NCI-H2107 (cell line): ENCODE data around the gene MAGT1.
"Not testable (repeated sequence)": the region's sequence is repeated elsewhere in the genome, so short reads cannot be mapped to it uniquely, and the experiment has no call there.

Source experiments
- DNase-seq: peaks from one replicate; lab custom pipeline; 2025; lab: John Stamatoyannopoulos, UW

MAGT1 gene

GRCh38 chrX:77831544-77831943, 63.7 kb downstream of the MAGT1 start:
- DNase-seq = not testable (repeated sequence)

GRCh38 chrX:77821989-77822388, 73.2 kb downstream of the MAGT1 start:
- DNase-seq = not testable (repeated sequence)

GRCh38 chrX:77820091-77820727, 75.0 kb downstream of the MAGT1 start:
- DNase-seq = no peak

GRCh38 chrX:77814210-77814609, 81.0 kb downstream of the MAGT1 start:
- DNase-seq = no peak

GRCh38 chrX:77802201-77802600, 93.0 kb downstream of the MAGT1 start:
- DNase-seq = no peak

GRCh38 chrX:77795124-77795523, 100.1 kb downstream of the MAGT1 start:
- no peak for DNase-seq

GRCh38 chrX:77793946-77794345, 101.3 kb downstream of the MAGT1 start:
- no peak for DNase-seq

GRCh38 chrX:77788050-77788449, 107.2 kb downstream of the MAGT1 start:
- DNase-seq = no peak

- no peak for DNase-seq
These were observed 108.9 kb downstream of the MAGT1 start for GRCh38 chrX:77786365-77786680.

GRCh38 chrX:77785486-77786364, 109.5 kb downstream of the MAGT1 start, which contains the start of gene ATRX:
Gene ATRX (minus strand): TSS chrX:77786216. CDS start chrX:77786001, 215 bp downstream.
- peak; percentile 72 for DNase-seq

GRCh38 chrX:77779695-77780094, 115.5 kb downstream of the MAGT1 start:
- DNase-seq = no peak

- DNase-seq = no peak
These were observed 118.6 kb downstream of the MAGT1 start for GRCh38 chrX:77776659-77777058.
